Bronchial epithelial cell (primary cell): ENCODE data around the gene CPLX3. TPM values are rescaled to one million over a fixed set of nuclear protein-coding genes. Genes with fewer than 3 reads are reported as not detected.

Experiments used
- DNase-seq: peaks from one replicate; pipeline ENCODE4 v3.0.0-alpha.2; 2010; ENCODE audit warnings: low read depth
- FAIRE-seq: peaks from 2 replicates; lab custom pipeline; 2011; peaks lifted over from hg19 to GRCh38; lab: Jason Lieb, UNC
- H3K27me3 ChIP-seq: 2 replicates; pipeline ENCODE4 v1.5.1; 2011; ENCODE audit warnings: low read length; ENCODE audit not compliant: control insufficient read depth, insufficient read depth
- H3K36me3 ChIP-seq: 2 replicates; pipeline ENCODE4 v1.5.1; 2011; ENCODE audit warnings: low read length; ENCODE audit not compliant: control insufficient read depth, insufficient read depth
- H3K4me3 ChIP-seq: 2 replicates; pipeline ENCODE4 v1.5.1; 2011; ENCODE audit warnings: mild to moderate bottlenecking, low read depth, low read length, control low read depth
- CTCF ChIP-seq: IDR thresholded peaks from 2 replicates; pipeline ENCODE4 v1.5.1; 2011; ENCODE audit warnings: mild to moderate bottlenecking, moderate library complexity, low read length, control low read depth, inconsistent platforms; ENCODE audit not compliant: insufficient read depth, severe bottlenecking
- total RNA-seq: library from RNA; depleted of rRNA; stranded (reverse); fragments of >200 nt; gene quantifications from 2 replicates; pipeline ENCODE4 v1.2.1, GENCODE V29; 2014

Gene CPLX3
- total RNA-seq, 1 donor from 2014 or later, result not detected

GRCh38 chr15:74870436-74871215 lies 44.2 kb downstream of the CPLX3 start:
- Histone ChIP-seq H3K4me3 (no peak overlapping the region), H3K36me3 (peaks cover 4% of the 10 kb centered on the region), H3K27me3 (no peaks in the 10 kb centered on the region)
- DNase-seq (peak; percentile 47), FAIRE-seq (no peak)
- no peak for TF ChIP-seq CTCF

GRCh38 chr15:74872702-74873035 lies 46.2 kb downstream of the CPLX3 start:
- peak overlapping the region; percentile 73 for H3K4me3 ChIP-seq
- no peak for FAIRE-seq
- H3K36me3 ChIP-seq, result peaks cover 3% of the 10 kb centered on the region
- no peaks in the 10 kb centered on the region for H3K27me3 ChIP-seq
- no peak for DNase-seq
- no peak for TF ChIP-seq CTCF

- no peak for FAIRE-seq
- DNase-seq, result peak; percentile 89
- no peaks in the 10 kb centered on the region for H3K27me3 ChIP-seq
- peaks cover 2% of the 10 kb centered on the region for H3K36me3 ChIP-seq
- peak within 1 kb of the TSS; percentile 73 for H3K4me3 ChIP-seq
- no peak for TF ChIP-seq CTCF
These were observed 46.8 kb downstream of the CPLX3 start, which contains the start of gene SCAMP2 for GRCh38 chr15:74873036-74873755. TSS of gene SCAMP2 (minus strand) at chr15:74873365. CDS start at chr15:74873255, 110 bp downstream.

GRCh38 chr15:74873756-74874424 lies 47.5 kb downstream of the CPLX3 start:
- no peak for TF ChIP-seq CTCF
- Histone ChIP-seq H3K4me3 (peak overlapping the region; percentile 73), H3K27me3 (no peaks in the 10 kb centered on the region), H3K36me3 (peaks cover 2% of the 10 kb centered on the region)
- FAIRE-seq (no peak), DNase-seq (no peak)

- FAIRE-seq (no peak), DNase-seq (no peak)
- Histone ChIP-seq H3K36me3 (no peaks in the 10 kb centered on the region), H3K27me3 (no peaks in the 10 kb centered on the region), H3K4me3 (no peak overlapping the region)
- no peak for TF ChIP-seq CTCF
These were observed 51.8 kb downstream of the CPLX3 start for GRCh38 chr15:74878273-74878672.

Other genes with a start within 250 kb of the CPLX3 start
- 66.3 and 115 TPM in 2 replicates for gene CLK3, start 210.8 kb upstream of the CPLX3 start, total RNA-seq
- gene EDC3, start 130.6 kb upstream of the CPLX3 start, total RNA-seq, result 6.1 and 8.6 TPM in 2 replicates
- gene CYP1A1, start 101.1 kb upstream of the CPLX3 start, total RNA-seq, result 0.26 TPM in 2 replicates
- not detected in 2 replicates for gene CYP1A2, start 77.8 kb upstream of the CPLX3 start, total RNA-seq
- gene CSK, start 44.5 kb upstream of the CPLX3 start, total RNA-seq, result 28.9 and 29.2 TPM in 2 replicates
- under 0.01 TPM in 1 of 2 replicates, not detected in the other for gene LMAN1L, start 13.8 kb upstream of the CPLX3 start, total RNA-seq
- gene ULK3, start 16.5 kb downstream of the CPLX3 start, total RNA-seq, result 17.4 and 23.6 TPM in 2 replicates
- gene SCAMP2, start 46.7 kb downstream of the CPLX3 start, total RNA-seq, result 20.5 and 30.7 TPM in 2 replicates
- gene MPI, start 63.4 kb downstream of the CPLX3 start, total RNA-seq, result 25.0 and 35.0 TPM in 2 replicates
- 67.3 and 72.4 TPM in 2 replicates for gene FAM219B, start 80.2 kb downstream of the CPLX3 start, total RNA-seq
- gene COX5A, start 111.4 kb downstream of the CPLX3 start, total RNA-seq, result 55.3 and 66.6 TPM in 2 replicates
- gene RPP25, start 130.1 kb downstream of the CPLX3 start, total RNA-seq, result 3.3 and 8.7 TPM in 2 replicates
- gene SCAMP5, start 168.9 kb downstream of the CPLX3 start, total RNA-seq, result 0.13 and 1.3 TPM in 2 replicates
- 13.2 and 14.8 TPM in 2 replicates for gene PPCDC, start 197.0 kb downstream of the CPLX3 start, total RNA-seq